HG03097 (cell line): Measurements from ENCODE around the gene CALU.

ENCODE experiments used
- ATAC-seq: cut with Tn5 transposase; IDR thresholded peaks from one replicate; pipeline ENCODE4 v1.9.1; 2021; ENCODE audit not compliant: unreplicated experiment, low FRiP score

The CALU gene

DNA sequence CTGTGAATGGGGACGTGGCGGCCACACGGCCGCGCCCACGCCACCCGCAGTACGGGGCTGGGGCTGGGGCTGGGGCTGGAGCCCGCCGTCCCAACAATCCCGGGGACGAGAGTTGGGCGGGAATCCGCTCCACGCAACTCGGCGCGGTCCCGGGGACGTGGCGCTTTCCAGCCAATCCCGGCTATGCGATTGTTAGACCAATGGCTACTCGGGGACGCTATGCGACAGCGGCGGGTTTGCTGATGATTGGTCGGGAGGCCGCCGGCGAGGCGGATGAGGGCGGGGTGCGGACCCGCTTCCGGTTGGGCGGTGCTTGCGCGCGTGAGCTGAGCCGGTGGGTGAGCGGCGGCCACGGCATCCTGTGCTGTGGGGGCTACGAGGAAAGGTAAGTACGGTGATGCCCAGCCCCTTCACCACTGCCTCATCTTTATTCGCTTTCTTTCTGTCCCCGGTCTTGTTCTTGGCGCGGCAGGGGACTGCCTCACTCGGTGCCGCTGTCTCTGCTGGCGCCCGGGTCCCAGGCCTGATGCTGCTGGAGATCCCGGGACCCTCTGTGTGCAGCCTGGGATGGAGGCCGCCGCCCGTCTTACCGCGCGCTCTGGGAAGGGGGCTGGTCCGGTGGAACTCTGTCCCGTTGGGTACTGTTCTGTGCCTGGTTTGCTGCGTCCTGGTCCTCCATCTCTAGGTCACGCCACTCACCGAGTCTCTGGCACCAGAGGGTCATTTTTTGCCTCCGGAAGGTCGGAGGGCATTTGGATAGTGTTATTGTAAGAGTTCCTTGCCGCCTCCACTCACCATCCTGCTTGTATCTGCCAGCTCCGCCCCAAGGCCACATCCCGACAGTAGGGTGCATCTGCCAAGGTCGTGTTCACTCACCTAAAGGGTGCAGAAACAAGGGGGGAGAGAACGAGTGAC is at the start of gene CALU:
Gene CALU (plus strand): TSS at position 312 of the 915 bp plus-strand sequence. CDS start 9,225 bp downstream, outside the sequence.
- peak; percentile 97 for ATAC-seq

GRCh38 chr7:128691227-128691626 is 47.9 kb upstream of the CALU start:
- ATAC-seq = no peak

DNA sequence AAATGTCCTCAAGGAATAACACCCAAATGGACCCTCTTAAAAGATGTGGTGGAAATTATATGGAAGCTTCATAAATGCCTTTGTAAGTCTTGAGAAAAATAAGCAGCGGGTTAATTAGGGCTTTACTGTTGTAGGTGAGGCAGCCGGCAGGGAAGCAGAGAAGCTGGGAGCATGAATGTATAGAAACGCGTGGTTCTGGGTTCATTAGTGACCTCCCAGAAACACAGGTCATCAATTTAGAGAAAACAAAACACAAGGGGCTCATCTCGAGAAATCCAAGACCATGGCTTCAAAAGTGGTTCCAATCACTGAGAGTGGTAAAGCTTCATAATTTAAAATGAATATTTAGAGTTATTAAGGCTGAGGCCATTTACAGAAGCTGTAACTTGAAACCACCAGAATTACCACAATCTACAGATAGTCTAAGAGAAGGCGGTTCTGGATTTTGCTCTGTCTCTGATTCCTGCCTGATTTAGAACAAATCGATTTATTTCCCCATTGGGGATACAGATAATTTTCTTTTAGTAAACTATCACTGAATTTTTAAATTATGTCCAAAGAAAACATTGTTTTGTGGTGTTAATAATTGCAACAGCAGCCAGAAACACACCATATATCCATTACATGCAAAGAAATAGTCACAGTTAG is 46.4 kb upstream of the CALU start:
- no peak for ATAC-seq

DNA sequence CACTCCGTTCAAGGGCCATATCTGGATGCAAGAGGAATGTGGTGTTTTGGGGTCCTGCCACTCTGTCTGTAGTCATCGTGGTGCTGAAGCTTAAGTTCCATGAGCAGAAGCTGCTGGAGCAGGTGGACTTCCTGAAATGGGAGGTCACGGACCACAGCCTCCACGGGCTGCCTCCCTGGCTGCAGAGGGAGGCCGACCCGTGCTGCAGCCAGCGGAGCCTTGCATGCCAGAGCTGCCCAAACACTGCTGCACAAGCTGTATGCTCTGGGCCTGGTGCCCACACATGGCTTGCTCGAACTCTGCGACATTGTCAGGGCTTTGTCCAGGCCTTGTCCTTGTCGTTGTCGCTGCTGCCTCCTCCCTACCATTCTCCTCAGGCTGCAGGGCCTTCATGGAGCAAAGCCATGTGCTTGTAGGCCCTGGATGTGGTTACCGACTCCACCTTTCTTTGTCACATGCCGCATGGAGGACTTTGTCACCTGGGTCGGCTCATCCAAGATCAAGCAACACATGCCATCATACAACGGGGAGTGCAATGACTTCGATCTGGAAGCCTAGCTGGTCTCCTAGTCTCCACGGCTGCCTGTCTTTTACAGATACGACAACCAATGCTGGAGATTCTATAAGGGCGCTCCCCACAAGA is 45.7 kb upstream of the CALU start:
- ATAC-seq = no peak

DNA sequence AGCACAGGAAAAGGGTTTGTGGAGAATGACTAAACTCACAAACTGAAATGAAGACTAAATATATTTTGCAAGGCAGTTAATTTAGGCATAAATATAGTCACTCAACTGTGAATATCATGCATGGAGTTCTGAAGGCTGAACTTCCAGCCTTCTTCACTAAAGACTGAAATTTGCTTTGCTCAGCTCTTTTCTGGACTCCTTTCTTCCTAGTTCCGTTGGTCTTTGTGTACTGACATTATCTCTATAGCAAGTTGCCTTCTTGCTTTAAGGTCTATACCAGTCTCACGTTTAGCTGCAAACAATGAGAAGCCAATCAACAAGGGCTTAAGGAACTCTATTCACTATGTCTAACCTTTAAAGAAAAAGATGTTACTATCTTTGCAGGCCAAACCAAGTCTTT is 44.4 kb upstream of the CALU start:
- no peak for ATAC-seq

DNA sequence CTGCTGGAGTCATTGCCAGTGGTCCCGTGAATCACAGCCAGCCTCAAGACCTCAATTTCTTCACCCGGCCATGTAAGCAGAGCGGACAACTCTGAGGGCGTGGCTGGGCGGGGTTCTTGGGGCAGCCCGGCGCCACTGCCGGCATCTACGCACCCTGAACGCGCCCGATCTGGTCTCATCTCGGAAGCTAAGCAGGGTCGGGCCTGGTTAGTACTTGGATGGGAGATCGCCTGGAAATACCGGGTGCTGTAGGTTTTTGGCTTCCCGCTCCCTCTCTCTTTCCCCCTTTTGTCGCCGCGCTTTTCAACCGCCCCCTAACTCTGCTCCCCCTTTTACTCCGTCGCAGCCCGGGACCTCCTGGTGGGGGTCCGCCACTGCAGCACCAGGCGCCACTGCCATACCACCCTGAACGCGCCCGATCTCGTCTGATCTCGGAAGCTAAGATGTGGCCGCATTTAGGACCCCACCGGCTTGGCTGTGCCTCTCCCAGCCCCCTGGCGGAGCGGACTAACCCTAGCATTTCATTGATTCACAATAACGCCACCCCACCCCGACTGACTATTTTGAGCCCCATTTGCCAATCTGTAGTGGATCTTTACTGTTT is 41.8 kb upstream of the CALU start:
- no peak for ATAC-seq

- ATAC-seq = no peak
These were observed 39.9 kb upstream of the CALU start for GRCh38 chr7:128699196-128699712.

GRCh38 chr7:128699895-128700294 is 39.3 kb upstream of the CALU start:
- no peak for ATAC-seq

DNA sequence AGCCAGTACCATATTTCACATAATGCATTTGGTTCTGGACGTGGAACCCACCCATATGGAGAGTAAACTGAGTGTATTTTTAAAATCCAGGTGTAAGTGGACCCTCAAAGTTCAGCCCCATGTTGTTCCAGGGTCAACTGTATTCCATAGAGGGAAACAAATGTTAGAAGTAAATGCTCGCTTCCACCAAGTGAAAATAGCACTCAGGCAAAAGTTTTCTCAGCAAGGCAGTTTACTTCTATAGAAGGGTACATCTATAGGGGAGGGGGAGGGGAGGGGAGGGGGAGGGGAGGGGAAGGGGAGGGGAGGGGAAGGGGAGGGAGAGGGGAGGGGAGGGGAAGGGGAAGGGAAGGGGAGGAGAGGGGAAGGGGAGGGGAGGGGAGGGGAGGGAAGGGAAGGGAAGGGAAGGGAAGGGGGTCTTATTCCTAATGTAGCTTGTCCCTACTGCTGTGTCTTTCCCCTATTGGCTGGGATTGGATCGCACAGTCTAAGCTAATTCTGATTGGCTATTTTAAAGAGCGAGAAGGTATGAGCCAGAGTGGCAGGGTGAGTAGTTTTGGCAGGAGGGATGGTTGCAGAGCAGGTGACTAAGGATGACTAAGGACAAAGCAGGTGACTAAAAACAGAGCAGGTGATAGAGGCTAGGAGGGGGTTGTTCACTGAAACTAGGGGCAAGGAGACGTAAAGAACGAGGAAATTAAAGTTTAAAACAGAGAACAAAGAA is 37.9 kb upstream of the CALU start:
- no peak for ATAC-seq

DNA sequence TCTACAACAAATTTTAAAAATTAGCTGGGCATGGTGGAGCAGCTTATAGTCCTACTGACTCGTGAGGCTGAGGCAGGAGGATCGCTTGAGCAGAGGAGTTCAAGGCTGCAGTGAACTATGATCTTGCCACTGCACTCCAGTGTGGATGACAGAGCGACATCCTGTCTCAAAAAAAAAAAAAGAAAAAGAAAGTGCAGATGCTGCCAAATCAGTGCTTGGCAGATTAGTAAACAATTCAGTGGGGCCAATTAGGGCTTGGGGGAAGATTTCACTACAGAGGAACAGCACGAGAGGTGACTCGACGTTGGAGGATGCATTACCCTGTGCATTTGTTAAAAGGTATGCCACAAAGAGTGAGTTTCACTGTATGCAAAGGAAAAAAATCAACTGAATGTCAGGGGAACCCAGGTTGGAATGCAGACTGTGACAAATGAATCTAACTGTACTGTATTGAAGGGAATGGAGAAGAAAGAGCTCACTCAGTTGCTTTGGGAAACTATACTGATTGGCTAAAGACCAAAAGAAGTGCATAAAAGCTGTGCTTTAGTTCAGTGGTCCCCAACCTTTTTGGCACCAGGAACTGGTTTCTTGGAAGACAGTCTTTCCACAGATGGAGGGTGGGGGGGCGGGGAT is 35.4 kb upstream of the CALU start:
- no peak for ATAC-seq

DNA sequence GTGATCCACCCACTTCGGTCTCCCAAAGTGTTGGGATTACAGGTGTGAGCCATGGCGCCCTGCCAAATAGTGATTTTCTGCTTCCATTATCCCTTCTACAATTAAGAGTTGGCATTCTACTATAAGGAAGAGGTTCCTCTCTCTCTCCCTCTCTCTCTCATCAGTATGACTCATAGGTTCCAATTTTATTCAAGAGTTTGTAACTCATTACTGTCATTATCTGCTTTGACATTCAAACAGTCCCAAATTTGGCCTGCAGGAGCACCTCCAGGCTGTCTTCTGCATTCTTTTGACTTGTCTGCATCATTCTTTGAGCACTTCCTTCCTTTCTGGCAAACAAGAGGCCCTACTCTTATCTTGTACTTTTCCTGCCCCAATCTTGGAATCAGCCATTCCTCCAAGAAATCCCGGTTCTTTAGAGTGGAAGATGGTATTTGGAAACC is 33.2 kb upstream of the CALU start:
- no peak for ATAC-seq

GRCh38 chr7:128707752-128708151 is 31.4 kb upstream of the CALU start:
- no peak for ATAC-seq

- ATAC-seq = no peak
These were observed 30.9 kb upstream of the CALU start for GRCh38 chr7:128708235-128708634.

- ATAC-seq = no peak
These were observed 30.3 kb upstream of the CALU start for GRCh38 chr7:128708824-128709223.

- no peak for ATAC-seq
These were observed 28.7 kb upstream of the CALU start for GRCh38 chr7:128710481-128710880.

GRCh38 chr7:128713794-128714193 is 25.4 kb upstream of the CALU start:
- no peak for ATAC-seq

DNA sequence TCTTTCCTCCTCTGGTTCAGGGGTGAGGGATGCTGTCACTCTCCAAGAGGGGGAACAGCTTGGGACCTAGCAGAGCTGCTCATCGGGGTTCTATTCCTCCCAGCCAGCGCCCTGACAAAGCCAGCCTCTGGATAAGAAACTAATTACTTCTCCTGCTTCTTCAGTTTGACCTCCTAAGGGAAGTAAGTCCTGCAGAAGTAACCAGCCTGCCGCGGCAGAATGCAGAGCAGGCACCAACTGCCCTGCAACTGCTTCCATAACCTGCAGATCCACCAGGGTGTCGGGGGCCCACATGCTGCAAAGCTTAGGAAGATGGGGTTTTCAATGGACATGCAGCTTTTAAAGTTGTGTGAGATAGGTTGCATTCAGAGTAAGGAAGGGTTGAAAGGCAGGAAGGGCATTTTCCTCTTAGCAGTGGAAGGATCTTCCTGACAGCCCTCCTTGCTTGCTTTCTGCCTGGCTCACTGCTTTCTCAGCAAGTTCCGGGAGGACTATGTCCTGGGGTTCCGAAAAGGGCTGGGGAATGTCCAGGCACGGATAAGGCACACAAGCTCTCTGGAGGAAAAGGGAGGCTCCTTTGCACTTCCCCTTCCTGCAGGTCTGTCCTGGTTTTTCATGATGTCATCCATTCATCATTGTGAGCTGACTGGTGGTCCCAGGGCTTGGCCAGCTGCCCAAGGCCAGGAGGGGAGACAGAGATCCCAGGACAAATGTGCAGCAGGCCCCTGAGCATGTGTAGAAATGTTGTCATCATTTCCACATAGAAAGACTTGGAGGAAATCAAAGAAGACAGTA is 24.3 kb upstream of the CALU start:
- ATAC-seq = no peak

DNA sequence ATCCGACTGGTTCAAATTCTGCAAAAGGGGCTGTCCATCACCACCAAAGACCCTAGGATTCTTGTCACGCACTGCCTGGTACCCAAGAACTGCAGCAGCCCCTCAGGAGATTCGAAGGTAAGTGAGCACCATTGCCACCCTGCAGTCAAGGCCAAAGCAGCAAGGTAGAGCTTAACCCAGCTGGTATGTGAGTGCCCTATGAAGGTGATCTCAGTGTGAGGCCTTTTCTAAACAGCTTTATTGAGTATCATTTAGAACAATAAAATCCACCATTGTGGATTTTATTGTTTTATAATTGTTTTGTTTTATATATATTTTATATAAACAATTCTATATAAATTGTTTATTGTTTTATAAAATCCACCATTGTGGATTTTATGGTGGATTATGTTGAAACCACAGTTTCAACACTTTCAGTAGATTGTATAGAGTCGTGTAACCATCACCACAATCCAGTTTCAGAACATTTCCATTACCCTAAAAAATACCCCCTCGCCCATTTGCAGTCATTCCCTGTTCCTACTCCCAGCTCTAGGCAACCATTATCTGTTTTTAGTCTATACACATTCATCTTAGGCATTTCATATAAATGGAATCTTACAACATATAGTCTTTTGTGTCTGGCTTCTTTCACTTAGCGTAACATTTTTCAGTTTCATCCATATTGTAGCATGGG is 20.1 kb upstream of the CALU start:
- no peak for ATAC-seq
